ENCODE results near the gene ZBTB14.

ZBTB14 gene

DNA sequence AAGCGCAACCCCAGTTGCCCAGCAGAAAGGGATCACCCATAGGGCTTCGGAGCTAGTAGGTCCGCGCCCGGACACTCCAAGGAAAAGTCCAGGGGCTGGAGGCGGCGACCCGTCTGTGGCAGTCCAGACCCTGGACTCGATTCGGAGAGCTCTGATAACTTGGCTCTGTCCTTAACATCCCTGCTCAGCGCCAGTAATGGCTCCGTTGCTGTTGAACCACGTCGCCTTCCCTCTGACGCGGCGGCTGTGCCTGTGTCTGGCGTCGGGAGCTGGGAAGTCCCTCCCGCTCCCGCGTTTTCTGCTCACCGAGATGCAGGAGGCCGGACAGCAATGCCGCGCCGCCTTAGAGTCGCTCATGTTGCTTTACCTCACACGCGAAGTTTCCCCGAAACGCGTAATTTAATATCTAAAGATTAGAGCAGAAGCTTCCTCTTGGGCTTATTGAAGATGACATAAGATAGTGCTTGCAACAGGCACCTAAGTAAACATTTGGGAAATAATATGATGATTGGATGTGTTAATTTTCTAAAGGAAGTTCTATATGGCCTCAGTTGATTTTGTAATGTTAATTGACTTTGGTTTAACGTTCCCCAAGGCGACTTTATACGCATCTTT lies 1.3 kb upstream of the ZBTB14 start:
- peak; percentile 74 for DNase-seq (ENCODE audit: extremely low read depth, insufficient read length)
- peak overlapping the region; percentile 64 for H3K4me3 ChIP-seq (replicated peaks; ENCODE audit: low read depth, low read length)
- TF ChIP-seq, protein P1, sequence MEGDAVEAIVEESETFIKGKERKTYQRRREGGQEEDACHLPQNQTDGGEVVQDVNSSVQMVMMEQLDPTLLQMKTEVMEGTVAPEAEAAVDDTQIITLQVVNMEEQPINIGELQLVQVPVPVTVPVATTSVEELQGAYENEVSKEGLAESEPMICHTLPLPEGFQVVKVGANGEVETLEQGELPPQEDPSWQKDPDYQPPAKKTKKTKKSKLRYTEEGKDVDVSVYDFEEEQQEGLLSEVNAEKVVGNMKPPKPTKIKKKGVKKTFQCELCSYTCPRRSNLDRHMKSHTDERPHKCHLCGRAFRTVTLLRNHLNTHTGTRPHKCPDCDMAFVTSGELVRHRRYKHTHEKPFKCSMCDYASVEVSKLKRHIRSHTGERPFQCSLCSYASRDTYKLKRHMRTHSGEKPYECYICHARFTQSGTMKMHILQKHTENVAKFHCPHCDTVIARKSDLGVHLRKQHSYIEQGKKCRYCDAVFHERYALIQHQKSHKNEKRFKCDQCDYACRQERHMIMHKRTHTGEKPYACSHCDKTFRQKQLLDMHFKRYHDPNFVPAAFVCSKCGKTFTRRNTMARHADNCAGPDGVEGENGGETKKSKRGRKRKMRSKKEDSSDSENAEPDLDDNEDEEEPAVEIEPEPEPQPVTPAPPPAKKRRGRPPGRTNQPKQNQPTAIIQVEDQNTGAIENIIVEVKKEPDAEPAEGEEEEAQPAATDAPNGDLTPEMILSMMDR (IDR thresholded peaks at IDR 0.05; ENCODE audit: insufficient read depth, low read length, poor library complexity, severe bottlenecking), result no peak
- H3K27me3 ChIP-seq (replicated peaks; ENCODE audit: control insufficient read depth, insufficient read depth, low read length), result no peaks in the 10 kb centered on the region; the same call in 1 of the 2 replicates
- no peaks in the 10 kb centered on the region; the same call in 1 of the 2 replicates for H3K36me3 ChIP-seq (ENCODE audit: control insufficient read depth, insufficient read depth, low read length)

DNA sequence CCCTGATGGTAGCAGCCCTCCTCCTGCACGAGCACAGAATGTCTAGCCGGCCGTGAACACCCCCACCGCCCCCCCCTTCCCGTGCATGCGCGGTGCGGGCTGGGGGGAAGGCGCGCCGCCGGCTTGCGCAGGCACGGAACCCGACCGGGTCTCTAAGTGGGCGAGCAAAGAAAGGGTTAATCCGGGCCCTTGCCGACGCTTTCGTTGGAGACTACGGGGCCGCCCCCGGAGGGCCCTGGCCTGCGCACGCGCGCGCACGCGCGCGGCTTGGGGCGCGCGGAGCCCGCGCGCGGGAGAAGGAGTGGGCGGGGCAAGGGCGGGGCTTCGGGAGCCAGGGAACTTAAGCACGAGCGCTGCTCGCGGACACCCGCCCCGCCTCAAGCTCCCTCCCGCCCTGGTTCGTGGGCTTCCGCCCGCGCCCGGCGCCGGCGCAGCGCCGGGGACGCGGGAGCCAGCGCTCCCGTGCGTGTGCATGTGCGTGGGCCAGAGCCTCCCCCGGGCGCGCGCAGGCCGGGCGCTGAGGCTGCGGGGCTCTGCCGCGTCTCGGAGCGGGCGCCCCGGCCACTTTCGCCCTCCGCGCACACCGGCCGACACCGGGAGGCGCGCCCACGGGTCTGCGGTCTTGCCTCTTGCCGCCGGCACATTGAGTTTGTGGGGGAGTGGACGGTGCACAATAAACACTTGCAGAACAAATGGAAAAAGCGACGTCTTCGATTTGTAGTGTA lies 617 bp upstream of the ZBTB14 start:
- no peaks in the 10 kb centered on the region; the same call in 1 of the 2 replicates for H3K27me3 ChIP-seq (replicated peaks; ENCODE audit: control insufficient read depth, insufficient read depth, low read length)
- H3K36me3 ChIP-seq (ENCODE audit: control insufficient read depth, insufficient read depth, low read length), result peaks cover 2% of the 10 kb centered on the region
- TF ChIP-seq, protein P1 (IDR thresholded peaks at IDR 0.05; ENCODE audit: insufficient read depth, low read length, poor library complexity, severe bottlenecking), result no peak
- DNase-seq (ENCODE audit: extremely low read depth, insufficient read length), result peak; percentile 97
- peak overlapping the region; percentile 82 for H3K4me3 ChIP-seq (replicated peaks; ENCODE audit: low read depth, low read length)

GRCh38 chr18:5294457-5295230 lies 882 bp downstream of the ZBTB14 start:
- Histone ChIP-seq H3K4me3 (replicated peaks; ENCODE audit: low read depth, low read length) (peak overlapping the region; percentile 84), H3K27me3 (replicated peaks; ENCODE audit: control insufficient read depth, insufficient read depth, low read length) (no peaks in the 10 kb centered on the region), H3K36me3 (ENCODE audit: control insufficient read depth, insufficient read depth, low read length) (peaks cover 5% of the 10 kb centered on the region)
- DNase-seq (ENCODE audit: extremely low read depth, insufficient read length), result peak; percentile 81
- TF ChIP-seq, protein P1 (IDR thresholded peaks at IDR 0.05; ENCODE audit: insufficient read depth, low read length, poor library complexity, severe bottlenecking), result no peak

DNA sequence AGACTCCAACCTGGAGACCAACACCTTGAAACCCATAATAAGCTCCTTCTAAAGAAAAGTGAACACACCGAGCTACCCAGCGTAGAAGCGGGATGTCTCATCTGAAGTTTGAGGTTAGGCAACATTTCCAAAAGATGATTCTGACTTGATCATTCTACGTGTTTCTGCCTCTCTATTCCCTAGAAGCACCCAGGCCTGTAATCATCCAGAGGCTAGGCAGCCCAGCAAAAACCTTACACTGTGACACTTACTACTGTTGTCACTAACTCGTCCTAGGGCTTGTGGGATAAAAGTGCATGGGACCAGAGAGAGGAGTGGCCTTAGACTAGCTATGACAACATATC lies 1.4 kb downstream of the ZBTB14 start:
- no peak for DNase-seq (ENCODE audit: extremely low read depth, insufficient read length)
- Histone ChIP-seq H3K4me3 (replicated peaks; ENCODE audit: low read depth, low read length) (peak overlapping the region; percentile 84), H3K36me3 (ENCODE audit: control insufficient read depth, insufficient read depth, low read length) (peaks cover 5% of the 10 kb centered on the region), H3K27me3 (replicated peaks; ENCODE audit: control insufficient read depth, insufficient read depth, low read length) (no peaks in the 10 kb centered on the region)
- TF ChIP-seq, protein P1 (IDR thresholded peaks at IDR 0.05; ENCODE audit: insufficient read depth, low read length, poor library complexity, severe bottlenecking), result no peak

GRCh38 chr18:5288517-5288935 lies 7.0 kb downstream of the ZBTB14 start:
- TF ChIP-seq, protein P1 (IDR thresholded peaks at IDR 0.05; ENCODE audit: insufficient read depth, low read length, poor library complexity, severe bottlenecking), result no peak
- no peak for DNase-seq (ENCODE audit: extremely low read depth, insufficient read length)
- Histone ChIP-seq H3K27me3 (replicated peaks; ENCODE audit: control insufficient read depth, insufficient read depth, low read length) (no peaks in the 10 kb centered on the region), H3K4me3 (replicated peaks; ENCODE audit: low read depth, low read length) (no peak overlapping the region), H3K36me3 (ENCODE audit: control insufficient read depth, insufficient read depth, low read length) (peaks cover 5% of the 10 kb centered on the region)

Data from GM06990 (cell line).